NCI-H2029 (cell line): ENCODE measurements around the gene PROX2.

Experiments used
- DNase-seq: peaks from one replicate; lab custom pipeline; 2025; lab: John Stamatoyannopoulos, UW

Gene PROX2

DNA sequence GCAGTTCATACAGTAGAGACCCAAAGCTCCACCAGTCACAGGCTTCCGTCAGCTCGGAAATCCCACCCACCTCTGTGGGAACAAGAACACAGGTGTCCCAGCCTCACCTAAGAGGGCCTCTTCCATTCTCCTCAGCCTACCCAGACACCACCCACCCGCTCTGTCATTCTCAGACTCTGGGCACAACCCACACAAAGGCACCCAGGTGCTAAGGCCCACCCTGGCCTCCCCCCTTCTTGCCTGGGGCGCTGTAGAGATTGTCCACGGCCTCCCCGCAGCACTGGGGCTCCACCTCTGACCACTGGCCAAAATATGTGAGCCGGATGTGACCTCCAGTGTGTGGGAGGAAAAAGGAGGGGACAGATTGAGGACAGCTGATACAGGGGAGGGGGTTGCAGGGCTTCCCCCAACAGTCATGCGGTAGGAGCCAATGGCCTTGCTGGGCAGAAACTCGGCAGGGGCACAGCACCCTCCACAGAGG lies 33.0 kb upstream of the PROX2 start:
- DNase-seq = no peak

DNA sequence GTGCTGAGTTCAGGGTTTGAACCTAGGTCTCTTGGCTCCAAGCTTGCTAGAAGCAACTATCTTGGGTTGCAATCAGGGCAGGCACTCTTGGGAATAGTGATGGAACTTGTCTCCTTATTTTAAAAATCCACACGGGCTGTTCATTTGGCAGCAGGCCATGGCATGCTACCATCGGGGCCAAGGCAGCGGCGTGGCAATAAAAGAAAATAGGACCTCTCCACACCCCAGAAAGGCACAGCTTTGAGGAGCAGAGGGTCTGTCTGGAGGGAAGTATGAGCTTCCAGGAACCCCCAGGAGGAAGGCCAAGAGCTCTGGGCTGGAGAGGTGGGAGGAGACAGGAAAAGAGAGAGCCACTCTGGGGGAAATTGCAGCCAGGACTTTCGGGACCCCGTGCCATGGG lies 31.8 kb upstream of the PROX2 start:
- no peak for DNase-seq

DNA sequence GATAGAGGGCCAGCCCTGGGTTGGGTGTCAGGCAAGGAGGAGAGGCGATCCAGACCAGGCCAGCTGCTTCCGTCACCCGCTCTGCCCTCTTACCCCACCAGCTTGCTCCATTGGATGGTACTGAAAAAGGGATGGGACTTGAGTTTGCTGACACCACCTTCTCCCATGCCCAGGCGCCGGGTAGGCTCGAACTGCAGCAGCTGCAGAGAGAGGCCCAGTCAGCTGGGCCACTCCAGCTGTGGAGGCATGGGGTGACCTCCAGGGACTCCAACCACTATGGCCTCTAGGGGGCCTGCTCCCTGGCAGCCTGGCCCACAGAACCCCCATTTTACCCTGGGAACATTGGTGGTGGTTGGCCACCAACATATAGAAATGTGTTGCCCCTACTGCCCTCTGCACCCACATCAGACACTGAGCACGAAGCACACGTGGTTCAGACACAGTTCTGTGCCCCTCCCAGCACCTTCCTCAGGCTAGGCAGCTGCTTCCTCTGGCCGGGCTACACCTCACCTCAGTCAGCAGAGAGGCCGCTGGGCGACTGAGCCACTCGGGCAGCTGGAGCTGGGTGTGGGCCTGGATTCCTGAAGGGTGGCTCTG lies 31.1 kb upstream of the PROX2 start:
- no peak for DNase-seq

DNA sequence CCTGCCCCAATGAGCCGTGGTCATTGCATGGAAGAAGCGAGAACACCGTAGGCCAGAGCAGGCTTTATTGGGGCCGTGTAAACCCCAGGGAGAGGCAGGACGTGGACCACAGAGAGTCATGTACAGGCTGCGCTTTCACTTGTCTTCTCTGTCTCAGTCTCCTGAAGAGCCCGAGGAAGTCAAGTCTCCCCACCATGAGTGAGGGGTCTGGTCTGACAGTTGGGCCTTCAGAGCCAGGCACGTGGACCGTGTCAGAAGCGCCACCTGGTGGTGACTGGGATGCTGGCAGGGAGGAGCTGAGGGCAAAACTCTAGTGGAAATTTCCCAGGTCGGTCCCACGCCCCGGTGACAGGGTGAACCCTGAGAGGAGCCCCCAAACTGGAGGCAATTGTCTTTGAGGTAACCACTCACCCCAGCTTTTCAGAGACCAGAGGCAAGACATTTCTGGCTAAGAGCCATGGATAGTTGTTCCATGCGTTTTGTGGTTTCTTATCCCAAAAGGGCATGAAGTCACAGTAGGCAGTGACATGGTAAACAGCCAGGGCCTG lies 29.7 kb upstream of the PROX2 start:
- DNase-seq = no peak

GRCh38 chr14:74904635-74905503 lies 28.9 kb upstream of the PROX2 start:
- DNase-seq = no peak

- DNase-seq = no peak
These were observed 27.2 kb upstream of the PROX2 start for GRCh38 chr14:74902941-74903705.

DNA sequence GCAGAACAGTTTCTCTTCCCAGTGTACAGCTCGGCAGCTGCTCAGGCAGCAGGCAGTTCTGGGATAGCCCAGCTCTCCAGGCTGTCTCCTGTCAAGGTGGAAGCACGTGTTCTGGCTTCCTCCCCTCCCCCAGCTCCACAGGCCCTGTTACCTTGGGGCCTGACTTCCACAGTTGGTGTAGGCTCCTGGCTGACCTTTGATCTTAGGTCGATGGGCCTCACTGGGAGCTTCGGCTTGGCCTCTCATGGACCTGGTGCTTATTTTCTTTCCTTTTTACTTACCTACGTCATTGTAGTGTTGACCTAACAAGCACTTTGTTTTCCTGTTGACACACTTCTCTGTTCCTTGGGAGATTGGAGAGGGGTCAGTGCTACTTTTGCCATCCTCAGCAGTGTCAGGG lies 22.7 kb upstream of the PROX2 start:
- DNase-seq = no peak

DNA sequence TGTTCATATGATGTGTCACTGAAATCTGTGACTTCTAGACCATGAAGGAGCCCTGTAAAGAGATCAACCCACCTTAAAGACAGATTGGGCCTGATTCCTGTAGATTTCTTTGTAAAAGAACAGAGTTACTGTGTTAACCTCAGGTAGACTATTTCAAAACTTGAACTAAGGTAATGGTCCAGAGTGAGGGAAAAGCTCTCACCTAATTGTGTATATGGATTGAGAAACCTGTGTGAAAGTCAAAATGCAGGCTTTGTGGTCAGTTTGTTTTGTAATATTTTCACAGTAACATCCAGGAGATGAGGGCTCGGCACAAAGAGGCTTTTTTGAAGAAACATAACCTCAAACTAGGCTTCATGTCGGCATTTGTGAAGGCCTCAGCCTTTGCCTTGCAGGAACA lies 22.1 kb upstream of the PROX2 start:
- DNase-seq = no peak

DNA sequence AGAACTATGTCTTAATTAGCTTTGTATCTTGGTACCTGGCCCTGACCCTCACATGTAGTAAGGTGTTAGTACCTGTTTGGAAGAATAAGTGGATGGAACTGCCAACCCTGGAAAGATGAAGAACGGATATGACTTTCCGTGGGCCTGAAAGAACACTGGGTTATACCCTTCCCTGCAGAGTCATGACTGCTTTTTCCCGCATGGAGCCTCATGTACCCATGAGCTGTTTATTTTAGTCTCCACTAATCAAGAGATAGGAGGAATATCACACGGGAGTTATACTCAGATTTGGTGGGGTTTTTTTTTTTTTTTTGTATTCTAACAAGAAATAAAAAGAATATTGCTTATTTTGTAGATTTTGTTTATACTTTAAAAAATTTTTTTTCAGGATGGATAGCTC lies 21.7 kb upstream of the PROX2 start:
- no peak for DNase-seq

DNA sequence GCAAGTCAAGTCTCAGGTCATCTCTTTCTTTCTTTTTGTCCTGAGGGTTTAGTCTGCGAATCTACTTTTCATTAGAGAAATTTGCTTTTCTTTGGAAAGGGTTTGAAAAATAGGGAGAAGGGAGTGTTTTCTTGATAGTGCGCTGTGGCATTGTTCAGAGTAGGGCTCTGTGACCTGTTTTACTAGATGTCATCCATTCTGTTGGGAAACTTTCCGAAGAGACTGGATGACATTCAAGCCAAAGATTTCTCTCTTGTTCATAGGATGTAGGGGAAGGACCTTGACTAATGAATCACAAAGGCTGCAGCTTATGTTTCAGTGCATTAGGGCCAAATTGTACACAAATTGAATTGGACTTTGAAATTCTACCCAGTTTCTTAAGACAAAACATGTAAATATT lies 20.5 kb upstream of the PROX2 start:
- no peak for DNase-seq

DNA sequence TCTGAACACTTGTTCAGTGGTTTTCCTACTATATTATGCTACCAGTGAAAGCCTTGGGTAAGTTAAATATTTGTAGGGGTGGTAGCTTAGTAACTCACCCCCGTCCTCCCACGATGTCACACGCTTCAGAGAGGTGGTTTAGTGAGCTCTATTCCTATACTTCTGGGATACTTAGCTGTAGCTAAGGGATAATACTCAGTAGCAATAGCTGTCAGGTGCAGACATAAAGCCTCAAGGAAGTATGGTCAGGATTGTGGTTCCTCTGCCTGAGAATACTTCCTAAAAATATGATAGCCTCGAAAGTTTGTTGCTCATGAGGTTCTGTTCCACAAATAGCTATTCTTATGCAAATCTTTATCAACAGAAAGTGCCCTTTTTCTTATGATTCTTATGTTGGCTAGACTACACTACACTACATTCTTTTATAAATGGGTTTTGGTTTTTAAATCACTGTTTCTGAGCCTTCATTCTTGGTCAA lies 17.7 kb upstream of the PROX2 start:
- DNase-seq = no peak

- DNase-seq = no peak
These were observed 16.8 kb upstream of the PROX2 start for GRCh38 chr14:74892745-74893144.

DNA sequence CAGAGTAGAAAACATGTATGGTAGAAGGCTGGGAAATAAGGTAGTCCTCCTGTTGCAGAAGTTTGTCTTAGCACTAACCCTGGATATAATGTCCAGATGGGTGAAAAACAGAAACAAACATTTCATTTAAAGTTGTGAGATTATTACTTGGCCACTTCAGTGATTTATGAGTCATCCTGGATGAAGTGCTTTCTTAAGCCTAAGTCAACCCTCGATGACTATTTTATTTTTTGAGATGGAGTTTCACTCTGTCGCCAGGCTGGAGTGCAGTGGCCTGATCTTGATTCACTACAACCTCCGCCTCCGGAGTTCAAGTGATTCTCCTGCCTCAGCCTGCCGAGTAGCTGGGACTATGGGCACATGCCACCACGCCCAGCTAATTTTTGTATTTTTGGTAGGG lies 15.9 kb upstream of the PROX2 start:
- no peak for DNase-seq

DNA sequence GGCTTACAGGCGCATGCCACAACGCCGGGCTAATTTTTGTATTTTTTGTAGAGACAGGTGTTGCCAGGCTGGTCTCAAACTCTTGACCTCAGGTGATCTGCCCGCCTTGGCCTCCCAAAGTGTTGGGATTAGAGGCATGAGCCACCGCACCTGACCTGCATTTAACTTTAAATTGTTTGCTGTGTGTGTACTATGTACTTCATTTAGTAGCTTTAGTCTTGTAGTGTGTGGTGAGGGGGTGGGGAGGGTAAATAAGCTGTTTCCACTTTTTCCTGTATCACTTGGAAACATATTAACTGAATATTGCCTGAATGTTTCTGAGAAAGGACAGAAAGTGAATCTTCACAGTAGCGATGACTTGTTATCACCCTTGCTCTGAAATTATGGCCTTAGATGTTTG lies 14.3 kb upstream of the PROX2 start:
- DNase-seq = no peak

DNA sequence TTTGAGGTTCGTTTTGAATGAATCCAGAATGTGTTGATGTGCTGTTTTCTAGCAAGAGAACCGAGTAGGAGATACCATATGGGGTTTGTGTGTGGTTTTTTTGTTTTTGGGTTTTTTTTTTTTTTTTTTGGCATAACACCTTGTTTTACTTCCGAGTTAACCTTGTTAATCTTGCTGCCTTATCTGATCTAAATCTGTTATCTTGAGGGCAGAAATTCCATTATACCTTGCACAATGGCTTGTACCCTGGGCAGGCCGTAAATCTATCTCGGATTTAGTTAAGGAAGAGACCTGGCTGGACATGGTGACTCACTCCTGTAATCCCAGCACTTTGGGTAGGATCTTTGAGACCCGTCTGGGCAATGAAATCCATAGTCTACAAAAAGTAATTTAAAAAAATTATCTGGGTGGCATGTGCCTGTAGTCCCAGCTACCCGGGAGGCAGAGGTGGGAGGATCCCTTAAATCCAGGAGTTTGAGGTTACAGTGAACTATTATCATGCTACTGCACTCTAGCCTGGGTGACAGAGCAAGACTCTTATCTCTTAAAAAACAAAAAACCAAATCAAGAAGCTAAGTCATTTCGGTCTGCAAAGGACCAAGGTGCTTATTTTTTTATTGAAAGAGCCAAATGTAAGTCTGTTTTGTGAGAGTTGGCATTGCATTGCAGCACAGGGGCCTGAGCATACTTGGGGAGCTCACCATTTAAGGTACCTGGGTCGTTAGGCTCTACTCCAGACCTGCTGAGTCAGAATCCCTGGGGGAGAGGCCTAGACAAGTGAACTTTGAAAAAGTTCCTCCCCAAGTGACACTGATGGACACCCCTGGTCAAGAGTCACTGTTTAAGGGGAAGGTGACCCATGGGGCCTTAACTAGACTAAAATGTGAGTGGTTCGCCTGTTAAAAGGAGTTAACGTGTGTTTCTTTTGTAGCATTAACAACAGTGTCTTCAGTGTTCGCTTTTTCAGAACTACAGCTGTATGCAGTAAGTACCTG lies 12.5 kb upstream of the PROX2 start:
- no peak for DNase-seq

- DNase-seq = no peak
These were observed 10.1 kb upstream of the PROX2 start for GRCh38 chr14:74886001-74886400.

- no peak for DNase-seq
These were observed 6.4 kb upstream of the PROX2 start for GRCh38 chr14:74882103-74882920.

DNA sequence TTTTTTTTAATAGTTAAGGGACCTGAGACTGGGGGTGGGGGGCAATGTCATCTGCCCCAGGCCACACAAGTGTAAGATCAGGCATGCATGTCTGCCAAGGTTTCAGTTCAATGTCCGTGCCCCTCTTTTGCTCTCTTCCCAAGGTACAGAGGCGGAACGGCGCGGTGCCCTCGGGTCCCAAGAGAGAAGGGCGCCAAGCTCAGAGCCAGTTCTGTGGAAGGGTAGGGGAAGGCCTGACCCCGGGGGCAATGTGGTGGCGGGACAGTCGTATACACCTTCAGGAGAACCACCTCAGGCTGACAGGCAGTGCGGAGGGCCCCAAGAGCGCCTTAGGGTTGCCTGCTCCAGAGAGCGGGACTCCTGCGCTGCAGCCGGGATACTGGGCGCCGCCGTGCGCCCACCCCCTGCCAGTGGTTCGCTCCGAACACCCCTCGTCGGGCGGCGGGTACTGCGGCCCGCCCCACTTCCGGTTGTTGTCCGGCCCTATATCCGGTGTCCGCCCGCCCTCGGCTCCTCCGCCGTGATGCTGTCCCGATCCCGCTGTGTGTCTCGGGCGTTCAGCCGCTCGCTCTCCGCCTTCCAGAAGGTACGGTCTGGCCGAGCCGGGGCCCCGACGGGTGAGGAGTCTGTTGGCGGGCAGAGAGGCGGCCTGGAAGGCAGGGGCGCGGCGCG lies 5.6 kb upstream of the PROX2 start, which contains the start of gene DLST:
Gene DLST, plus strand, starts transcription at position 486 of the 672 bp plus-strand sequence. Its CDS starts 38 bp downstream, at position 524.
- DNase-seq = peak; percentile 48

DNA sequence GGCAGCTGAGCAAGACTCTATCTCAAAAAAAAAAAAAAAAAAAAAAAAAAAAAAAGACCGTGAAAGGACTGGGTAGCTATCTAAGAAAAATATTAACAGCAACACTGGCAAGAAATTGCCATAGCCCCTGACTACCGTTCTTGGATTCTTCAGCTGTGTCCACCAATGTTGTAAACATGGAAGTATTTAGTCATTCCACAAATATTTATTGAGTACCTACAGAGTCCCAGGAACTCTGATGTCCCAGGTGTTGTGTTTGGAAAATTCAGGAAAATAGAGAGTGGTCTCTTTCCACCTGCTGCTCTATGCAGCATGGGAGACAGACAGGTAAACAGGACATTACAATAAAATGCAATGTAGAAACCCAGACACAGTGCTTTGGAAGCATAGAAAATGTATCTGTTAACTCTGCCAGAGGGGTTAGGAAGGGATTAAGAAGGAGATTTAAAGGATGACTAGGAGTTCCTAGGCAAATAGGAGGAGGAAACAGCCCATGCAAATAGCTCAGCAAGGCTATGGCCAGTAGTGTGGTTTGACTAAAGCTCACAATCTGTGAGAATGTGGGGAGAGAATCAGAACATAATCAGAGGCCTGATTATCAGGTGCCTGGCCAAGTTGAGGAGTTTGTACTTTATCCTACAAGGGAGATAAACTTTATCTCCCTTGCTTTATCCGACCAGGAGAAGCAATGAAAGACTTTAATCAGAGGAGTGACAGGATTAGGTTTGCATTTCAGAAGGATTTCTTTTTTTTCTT lies 3.7 kb upstream of the PROX2 start:
- no peak for DNase-seq
